Measurements from ENCODE around the gene ZBTB38. TPM values are rescaled to one million over a fixed set of nuclear protein-coding genes. Genes with fewer than 3 reads are reported as not detected.

The ZBTB38 gene
- total RNA-seq, 4 donors from 2014 or later = 125 to 183 (median 149) TPM

GRCh38 chr3:141407825-141408224 lies 39.5 kb downstream of the ZBTB38 start:
- peaks cover 10 to 13% of the 10 kb centered on the region in 2 donors for H3K4me1 ChIP-seq
- no peaks in the 10 kb centered on the region for H3K9me3 ChIP-seq
- no peak overlapping the region for H3K4me3 ChIP-seq
- no peak for DNase-seq
- intact Hi-C loops (cut with DNase I; ENCODE audit: low total_unique reads) = no loop called here
- no peaks in the 10 kb centered on the region for H3K36me3 ChIP-seq
- TF ChIP-seq POLR2A (IDR thresholded peaks at IDR 0.05) (no peak), CTCF (IDR thresholded peaks at IDR 0.05) (no peak)
- H3K27me3 ChIP-seq = no peaks in the 10 kb centered on the region
- peak overlapping the region; percentile 99 to 100 for H3K27ac ChIP-seq

GRCh38 chr3:141408596-141408995 lies 40.3 kb downstream of the ZBTB38 start:
- Histone ChIP-seq H3K36me3 (no peaks in the 10 kb centered on the region), H3K4me3 (no peak overlapping the region), H3K27ac (peak overlapping the region; percentile 99 to 100), H3K27me3 (no peaks in the 10 kb centered on the region), H3K9me3 (no peaks in the 10 kb centered on the region), H3K4me1 (peaks cover 10 to 21% of the 10 kb centered on the region in 2 donors)
- DNase-seq = no peak
- no peak for TF ChIP-seq POLR2A (IDR thresholded peaks at IDR 0.05)
- no peak for TF ChIP-seq CTCF (IDR thresholded peaks at IDR 0.05)
- intact Hi-C loops (cut with DNase I; ENCODE audit: low total_unique reads) = no loop called here

GRCh38 chr3:141409940-141410241 lies 41.6 kb downstream of the ZBTB38 start:
- no peak overlapping the region for H3K4me3 ChIP-seq
- no peaks in the 10 kb centered on the region for H3K36me3 ChIP-seq
- no peaks in the 10 kb centered on the region for H3K27me3 ChIP-seq
- H3K4me1 ChIP-seq = peaks cover 10 to 31% of the 10 kb centered on the region in 2 donors
- H3K27ac ChIP-seq = peak overlapping the region; percentile 99 to 100
- intact Hi-C loops (cut with DNase I; ENCODE audit: low total_unique reads) = no loop called here
- no peak for DNase-seq
- TF ChIP-seq POLR2A (IDR thresholded peaks at IDR 0.05) (no peak), CTCF (IDR thresholded peaks at IDR 0.05) (no peak)
- H3K9me3 ChIP-seq = no peaks in the 10 kb centered on the region

- Histone ChIP-seq H3K27ac (peak overlapping the region; percentile 99 to 100), H3K4me1 (peaks cover 10 to 36% of the 10 kb centered on the region in 2 donors), H3K36me3 (no peaks in the 10 kb centered on the region), H3K27me3 (no peaks in the 10 kb centered on the region), H3K9me3 (no peaks in the 10 kb centered on the region), H3K4me3 (no peak overlapping the region)
- DNase-seq = peak in 1 of 2 donors; percentile 73
- intact Hi-C loops (cut with DNase I; ENCODE audit: low total_unique reads) = no loop called here
- TF ChIP-seq CTCF (IDR thresholded peaks at IDR 0.05) = no peak
- no peak for TF ChIP-seq POLR2A (IDR thresholded peaks at IDR 0.05)
Observed at GRCh38 chr3:141410408-141410807, 42.1 kb downstream of the ZBTB38 start.

GRCh38 chr3:141410846-141411245 lies 42.5 kb downstream of the ZBTB38 start:
- intact Hi-C loops (cut with DNase I; ENCODE audit: low total_unique reads) = no loop called here
- TF ChIP-seq CTCF (IDR thresholded peaks at IDR 0.05) (no peak), POLR2A (IDR thresholded peaks at IDR 0.05) (no peak)
- Histone ChIP-seq H3K9me3 (no peaks in the 10 kb centered on the region), H3K4me1 (peaks cover 10 to 39% of the 10 kb centered on the region in 2 donors), H3K36me3 (no peaks in the 10 kb centered on the region), H3K4me3 (no peak overlapping the region), H3K27me3 (no peaks in the 10 kb centered on the region), H3K27ac (peak overlapping the region; percentile 99 to 100)
- no peak for DNase-seq
